SU-DHL-6 (cell line): ENCODE measurements around the gene KRTAP10-12.

Source experiments
- CTCF ChIP-seq: fragments of 200-600 bp; sonication (generic); IDR thresholded peaks from one replicate; pipeline ENCODE4 v1.5.1; 2017; ENCODE audit warnings: antibody characterized with exemption, mild to moderate bottlenecking, low read length, moderate library complexity; ENCODE audit not compliant: insufficient read depth, poor library complexity, severe bottlenecking
- EZH2phosphoT487 ChIP-seq: fragments of 200-600 bp; sonication (generic), shearing (Covaris generic); conservative IDR thresholded peaks from 2 replicates; pipeline ENCODE4 v1.6.1; 2018; ENCODE audit warnings: mild to moderate bottlenecking, antibody characterized with exemption, low read length, moderate library complexity, mixed read lengths

- TF ChIP-seq CTCF (no peak), EZH2phosphoT487 (no peak)
These were observed 30.8 kb downstream of the KRTAP10-12 start for GRCh38 chr21:44727757-44728156.
